Lower leg skin (tissue), 4 donors: Measurements from ENCODE around the gene SLC13A3. TPM values are rescaled to one million over a fixed set of nuclear protein-coding genes. Genes with fewer than 3 reads are reported as not detected.
A peak's percentile ranks its signal among the peaks of the same experiment; 100 is the strongest.

Experiments
- DNase-seq, 2 donors: peaks; one replicate each; pipeline ENCODE4 v3.0.0-alpha.2; 2019; ENCODE audit warnings: low spot score in 2 of 2
- H3K4me3 ChIP-seq: fragments of 200-600 bp; sonication (generic); 2 replicates; pipeline ENCODE4 v1.5.1; 2017; ENCODE audit warnings: mild to moderate bottlenecking, low read depth; ENCODE audit not compliant: poor library complexity, severe bottlenecking
- POLR2A ChIP-seq, 2 donors: fragments of 450-650 bp; IDR thresholded peaks; one replicate each; pipeline ENCODE4 v1.6.1; 2016 to 2017; ENCODE audit warnings: antibody characterized with exemption in 2 of 2, mild to moderate bottlenecking in 1 of 2, moderate library complexity in 1 of 2
- WGBS, 2 donors: methylation state at CpG; one replicate each; pipeline ENCODE4 v1.1.5; 2018; 5-methylcytosine and 5-hydroxymethylcytosine counted together
- intact Hi-C: fragments of 100-400 bp; cut with DNase I; formaldehyde crosslinking; loops from one replicate; pipeline ENCODE4 v1.15.0; 2023; ENCODE audit warnings: low total_unique reads
- total RNA-seq, 4 donors: library from RNA; depleted of rRNA; stranded (reverse); fragments of >200 nt; gene quantifications; one replicate each; pipeline ENCODE4 v1.1.0, GENCODE V29; 2016
- TF ChIP-seq, protein P1 (sequence below), 3 donors: fragments of 450-650 bp; IDR thresholded peaks; one replicate each; pipeline ENCODE4 v1.5.1; 2016; ENCODE audit warnings: antibody characterized with exemption in 3 of 3, mild to moderate bottlenecking in 3 of 3, moderate library complexity in 2 of 3

Gene SLC13A3
- total RNA-seq, 4 donors from 2014 or later: 1.4 to 3.3 (median 1.8) TPM

DNA sequence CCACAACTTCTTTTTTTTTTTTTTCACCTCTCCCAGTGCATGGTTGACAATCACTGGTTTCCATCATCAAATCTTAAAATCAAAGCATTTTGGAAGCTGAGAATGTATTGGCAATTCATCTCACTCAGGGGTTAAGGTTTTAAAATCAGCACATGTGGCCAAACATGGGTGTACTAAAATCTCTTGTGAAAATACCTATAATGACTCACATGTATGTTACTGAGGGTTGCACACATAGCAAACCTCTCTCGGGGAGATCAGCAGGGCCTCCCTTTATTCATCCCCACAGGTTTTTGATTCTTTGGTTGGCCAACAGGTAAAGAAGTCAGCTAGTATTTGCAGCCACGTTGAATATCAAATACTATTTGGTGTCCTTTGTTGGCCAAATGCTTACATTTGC, 56.5 kb downstream of the SLC13A3 start:
- intact Hi-C loops: no loop called here
- H3K4me3 ChIP-seq: no peak overlapping the region
- TF ChIP-seq, protein P1, sequence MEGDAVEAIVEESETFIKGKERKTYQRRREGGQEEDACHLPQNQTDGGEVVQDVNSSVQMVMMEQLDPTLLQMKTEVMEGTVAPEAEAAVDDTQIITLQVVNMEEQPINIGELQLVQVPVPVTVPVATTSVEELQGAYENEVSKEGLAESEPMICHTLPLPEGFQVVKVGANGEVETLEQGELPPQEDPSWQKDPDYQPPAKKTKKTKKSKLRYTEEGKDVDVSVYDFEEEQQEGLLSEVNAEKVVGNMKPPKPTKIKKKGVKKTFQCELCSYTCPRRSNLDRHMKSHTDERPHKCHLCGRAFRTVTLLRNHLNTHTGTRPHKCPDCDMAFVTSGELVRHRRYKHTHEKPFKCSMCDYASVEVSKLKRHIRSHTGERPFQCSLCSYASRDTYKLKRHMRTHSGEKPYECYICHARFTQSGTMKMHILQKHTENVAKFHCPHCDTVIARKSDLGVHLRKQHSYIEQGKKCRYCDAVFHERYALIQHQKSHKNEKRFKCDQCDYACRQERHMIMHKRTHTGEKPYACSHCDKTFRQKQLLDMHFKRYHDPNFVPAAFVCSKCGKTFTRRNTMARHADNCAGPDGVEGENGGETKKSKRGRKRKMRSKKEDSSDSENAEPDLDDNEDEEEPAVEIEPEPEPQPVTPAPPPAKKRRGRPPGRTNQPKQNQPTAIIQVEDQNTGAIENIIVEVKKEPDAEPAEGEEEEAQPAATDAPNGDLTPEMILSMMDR (IDR thresholded peaks at IDR 0.05): no peak
- WGBS, 2 donors: 49 to 68% methylated on average over 2 of the region's 2 CpGs
- peak in 1 of 2 donors; percentile 10 for DNase-seq

DNA sequence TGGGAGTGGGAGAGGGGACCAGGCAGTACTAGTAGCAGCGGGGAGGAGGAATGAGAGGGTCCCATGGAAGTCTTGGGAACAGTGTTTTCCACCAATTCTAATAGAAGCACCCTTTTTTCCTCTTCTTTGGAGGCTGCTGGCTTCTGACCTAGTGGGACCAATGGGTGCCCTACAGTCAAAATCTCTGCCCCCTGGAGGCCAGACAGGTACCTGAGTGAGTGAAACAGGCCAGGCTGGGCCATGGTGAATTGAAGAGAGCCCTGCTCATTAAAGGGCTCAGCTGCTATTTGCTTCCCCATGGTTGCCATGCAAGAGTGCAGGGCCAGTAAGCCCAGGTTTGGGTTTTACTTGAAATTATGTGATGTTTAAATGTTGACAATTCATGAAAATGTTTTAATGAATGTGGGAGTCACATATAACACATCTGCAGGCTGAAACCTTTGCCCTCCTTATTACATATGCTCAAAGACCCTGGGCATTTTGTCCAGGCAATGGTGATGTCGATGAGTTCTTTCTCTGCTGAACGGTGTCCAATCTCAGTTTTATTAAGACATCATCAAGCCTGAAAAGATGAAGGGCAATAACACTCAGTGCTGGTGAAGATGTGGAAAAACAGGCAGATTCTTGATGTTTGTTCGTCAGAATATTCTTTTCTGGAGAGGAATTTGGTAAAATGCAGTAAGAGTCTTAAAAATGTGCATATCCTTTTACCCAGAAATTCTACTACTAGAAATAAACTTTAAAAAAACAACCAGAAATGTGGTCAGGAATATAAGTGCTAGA, 58.5 kb downstream of the SLC13A3 start:
- H3K4me3 ChIP-seq: no peak overlapping the region
- intact Hi-C loops: no loop called here
- TF ChIP-seq, protein P1 (IDR thresholded peaks at IDR 0.05): no peak
- no peak for TF ChIP-seq POLR2A (IDR thresholded peaks at IDR 0.05)
- peak in 1 of 2 donors; percentile 34 for DNase-seq
- WGBS, 2 donors: 95 to 98% methylated on average over 4 of the region's 4 CpGs

DNA sequence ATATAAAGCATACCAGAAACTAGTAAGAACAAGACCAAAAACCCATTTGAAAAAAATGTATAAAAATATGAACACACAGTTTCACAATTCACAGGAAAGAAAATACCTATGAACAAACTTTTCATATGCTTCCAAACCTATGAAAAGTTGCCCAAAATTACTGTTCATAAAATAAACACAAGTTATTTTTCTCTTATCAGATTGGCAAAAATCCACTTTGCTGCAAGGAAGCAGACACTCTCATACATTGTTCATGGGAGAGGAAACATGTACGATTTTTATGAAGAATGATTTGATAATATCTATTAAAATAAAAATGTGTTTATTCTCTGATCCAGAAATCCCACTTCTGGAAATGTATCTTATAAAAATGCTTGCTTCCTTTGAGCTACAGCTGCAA, 60.8 kb downstream of the SLC13A3 start:
- no peak overlapping the region for H3K4me3 ChIP-seq
- intact Hi-C loops: no loop called here
- TF ChIP-seq, protein P1 (IDR thresholded peaks at IDR 0.05): no peak
- TF ChIP-seq POLR2A (IDR thresholded peaks at IDR 0.05): no peak
- no peak for DNase-seq
- 29 to 37% methylated on average over 1 of the region's 1 CpG for WGBS, 2 donors

DNA sequence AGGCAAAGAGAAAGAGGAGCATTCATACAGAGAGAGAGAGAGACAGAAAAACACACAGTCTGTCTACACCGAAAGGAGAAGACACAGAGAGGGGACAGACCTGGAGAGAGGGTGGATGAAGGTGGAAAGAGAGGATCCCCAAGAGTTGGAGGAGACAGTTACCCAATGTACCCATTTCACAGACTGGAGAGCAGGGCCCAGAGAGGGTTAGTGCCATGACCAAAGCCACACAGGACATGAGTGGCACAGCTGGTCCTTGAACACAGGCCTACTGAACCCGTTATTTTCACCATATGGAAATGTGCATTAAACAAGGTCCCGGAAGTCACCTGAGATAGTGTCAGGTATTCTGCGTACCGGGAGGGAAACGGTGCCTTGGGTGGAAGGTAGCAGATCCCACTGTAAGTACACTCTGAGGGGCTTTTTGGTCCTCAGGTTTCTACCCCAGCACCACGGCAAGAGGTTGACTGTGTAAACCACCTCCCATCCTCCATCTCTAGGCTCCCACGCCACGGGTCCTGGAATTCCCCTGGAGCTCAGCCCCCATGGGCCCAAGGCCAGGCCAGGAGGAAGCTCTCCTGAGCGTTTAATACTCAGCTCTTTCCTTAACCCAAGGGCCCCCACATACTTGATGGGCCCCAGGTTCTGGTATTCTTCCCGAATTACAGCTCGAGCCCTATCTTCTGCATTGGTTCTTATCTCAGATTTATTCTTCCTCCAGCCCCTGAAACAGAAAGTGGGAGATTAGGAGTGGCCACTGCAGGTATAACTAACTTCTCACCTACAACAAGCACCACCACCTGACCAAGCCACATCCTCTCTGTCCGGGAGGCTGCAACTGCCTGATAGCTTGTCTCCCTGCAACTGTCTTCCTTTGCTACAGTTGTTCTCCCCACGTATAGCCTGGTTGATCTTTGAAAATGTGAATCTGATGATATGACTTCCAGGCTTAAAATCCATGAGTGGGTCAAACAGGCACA, 62.4 kb downstream of the SLC13A3 start:
- peak in 1 of 2 donors; percentile 72 for DNase-seq
- no peak overlapping the region for H3K4me3 ChIP-seq
- 76% methylated on average over 14 of the region's 14 CpGs for WGBS, 2 donors
- intact Hi-C loops: no loop called here
- TF ChIP-seq, protein P1 (IDR thresholded peaks at IDR 0.05): no peak
- no peak for TF ChIP-seq POLR2A (IDR thresholded peaks at IDR 0.05)

DNA sequence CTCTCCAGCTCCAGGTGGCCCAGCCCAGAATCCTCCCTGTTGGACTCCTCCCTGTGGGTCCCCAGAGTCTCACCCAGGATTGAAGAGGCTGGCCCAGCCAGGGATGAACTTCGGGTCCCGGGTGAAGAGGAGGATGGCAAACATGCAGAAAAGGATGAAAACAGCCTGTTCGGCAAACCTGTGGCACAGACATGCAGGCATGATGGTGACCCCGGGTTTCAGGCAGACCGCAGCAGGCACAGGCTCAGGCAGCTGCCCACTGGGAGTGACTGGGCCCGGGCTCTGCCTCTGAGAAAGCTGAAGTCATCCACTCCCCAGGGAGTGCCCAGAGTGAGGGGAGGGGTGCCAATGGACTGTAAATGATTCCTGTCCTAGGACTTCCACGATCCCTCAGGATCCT, 63.3 kb downstream of the SLC13A3 start:
- peak in 1 of 2 donors; percentile 67 for DNase-seq
- WGBS, 2 donors: 78 to 90% methylated on average over 7 of the region's 7 CpGs

More for the DNA sequence above, 63.3 kb downstream of the SLC13A3 start:
- intact Hi-C loops: no loop called here
- TF ChIP-seq, protein P1 (IDR thresholded peaks at IDR 0.05): no peak
- no peak for TF ChIP-seq POLR2A (IDR thresholded peaks at IDR 0.05)
- no peak overlapping the region for H3K4me3 ChIP-seq
